Neural progenitor cell (in vitro differentiated cells): ENCODE data around the gene SLC25A4. TPM values are rescaled to one million over a fixed set of nuclear protein-coding genes. Genes with fewer than 3 reads are reported as not detected.

Experiments
- DNase-seq: peaks from one replicate; pipeline ENCODE4 v3.0.0-alpha.2; 2016; ENCODE audit warnings: low spot score
- H2AFZ ChIP-seq: fragments of 200-600 bp; sonication (generic); replicated peaks from 2 replicates; pipeline ENCODE4 v1.6.1; 2016; ENCODE audit warnings: antibody characterized with exemption
- H3F3A ChIP-seq: fragments of 200-600 bp; sonication (generic); 2 replicates; pipeline ENCODE4 v1.6.1; 2016; ENCODE audit warnings: antibody characterized with exemption, low read depth
- H3K27ac ChIP-seq: fragments of 200-600 bp; sonication (generic); 2 replicates; pipeline ENCODE4 v1.5.1; 2016; ENCODE audit warnings: mild to moderate bottlenecking
- H3K27me3 ChIP-seq: fragments of 200-600 bp; sonication (generic); 2 replicates; pipeline ENCODE4 v1.6.1; 2016; ENCODE audit warnings: mild to moderate bottlenecking, moderate library complexity
- H3K36me3 ChIP-seq: fragments of 200-600 bp; sonication (generic); 2 replicates; pipeline ENCODE4 v1.5.1; 2016
- H3K4me1 ChIP-seq: fragments of 200-600 bp; sonication (generic); 2 replicates; pipeline ENCODE4 v1.6.1; 2016; ENCODE audit warnings: mixed run types
- H3K4me2 ChIP-seq: fragments of 200-600 bp; sonication (generic); 2 replicates; pipeline ENCODE4 v1.6.1; 2016
- H3K4me3 ChIP-seq: fragments of 200-600 bp; sonication (generic); 2 replicates; pipeline ENCODE4 v1.5.1; 2016
- H3K79me2 ChIP-seq: fragments of 200-600 bp; sonication (generic); 2 replicates; pipeline ENCODE4 v1.6.1; 2016; ENCODE audit warnings: low read depth
- H3K9ac ChIP-seq: fragments of 200-600 bp; sonication (generic); 2 replicates; pipeline ENCODE4 v1.6.1; 2016
- H3K9me3 ChIP-seq: fragments of 200-600 bp; sonication (generic); 2 replicates; pipeline ENCODE4 v1.5.1; 2016; ENCODE audit warnings: low read depth
- H4K20me1 ChIP-seq: fragments of 200-600 bp; sonication (generic); 2 replicates; pipeline ENCODE4 v1.6.1; 2016; ENCODE audit warnings: low read depth
- H3K27ac Mint-ChIP-seq: 3 replicates; pipeline ENCODE4 v1.8.0; 2021; ENCODE audit warnings: mixed read lengths
- H3K27me3 Mint-ChIP-seq: 2 replicates; pipeline ENCODE4 v1.8.0; 2022; ENCODE audit warnings: low read depth, mild to moderate bottlenecking, inconsistent platforms, moderate library complexity, mixed read lengths; ENCODE audit not compliant: insufficient read depth
- H3K36me3 Mint-ChIP-seq: 3 replicates; pipeline ENCODE4 v1.8.0; 2021; ENCODE audit warnings: mixed read lengths
- H3K4me1 Mint-ChIP-seq: 3 replicates; pipeline ENCODE4 v1.8.0; 2021; ENCODE audit warnings: mixed read lengths
- H3K4me3 Mint-ChIP-seq: 3 replicates; pipeline ENCODE4 v1.8.0; 2021; ENCODE audit warnings: mild to moderate bottlenecking, moderate library complexity, mixed read lengths
- H3K9me3 Mint-ChIP-seq: 3 replicates; pipeline ENCODE4 v1.8.0; 2020; ENCODE audit warnings: mixed read lengths
- CTCF ChIP-seq: fragments of 200-600 bp; sonication (generic); IDR thresholded peaks from 2 replicates; pipeline ENCODE4 v1.5.1; 2017; ENCODE audit warnings: antibody characterized with exemption, mild to moderate bottlenecking
- EZH2 ChIP-seq: fragments of 200-600 bp; sonication (generic); IDR thresholded peaks from 2 replicates; pipeline ENCODE4 v1.6.1; 2017; ENCODE audit warnings: antibody characterized with exemption, mild to moderate bottlenecking, moderate library complexity
- EZH2phosphoT487 ChIP-seq: fragments of 200-600 bp; sonication (generic); IDR thresholded peaks from 2 replicates; pipeline ENCODE4 v1.6.1; 2017; ENCODE audit warnings: antibody characterized with exemption
- total RNA-seq: library from RNA; depleted of rRNA; stranded (reverse); fragments of >200 nt; gene quantifications from 2 replicates; pipeline ENCODE4 v1.2.3, GENCODE V29; 2015; ENCODE audit warnings: low replicate concordance

Gene SLC25A4
- total RNA-seq, 1 donor from 2014 or later: 14.7 TPM

DNA sequence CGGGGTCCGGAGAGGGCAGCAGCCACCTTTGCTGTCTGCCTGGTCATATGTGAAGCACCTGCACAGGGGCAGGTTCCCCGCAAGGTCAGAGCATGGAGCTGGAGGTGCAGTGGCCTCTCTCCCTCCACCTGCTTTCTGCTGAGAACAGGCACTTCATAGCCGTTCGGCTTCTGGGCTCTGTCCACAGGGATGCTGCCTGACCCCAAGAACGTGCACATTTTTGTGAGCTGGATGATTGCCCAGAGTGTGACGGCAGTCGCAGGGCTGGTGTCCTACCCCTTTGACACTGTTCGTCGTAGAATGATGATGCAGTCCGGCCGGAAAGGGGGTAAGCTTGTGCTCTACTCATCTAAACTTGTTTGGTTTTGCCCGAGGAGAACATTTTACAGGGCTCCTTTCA is 2.5 kb downstream of the SLC25A4 start:
- H3K4me1 ChIP-seq: peaks cover 15% of the 10 kb centered on the region
- no peak for DNase-seq
- H2AFZ ChIP-seq: no peak overlapping the region
- no peak overlapping the region for H3K4me3 ChIP-seq
- no peak for TF ChIP-seq CTCF
- no peak for TF ChIP-seq EZH2phosphoT487
- no peak for TF ChIP-seq EZH2
- peaks cover 25% of the 10 kb centered on the region for H3F3A ChIP-seq
- H3K27me3 Mint-ChIP-seq: peaks cover 4% of the 10 kb centered on the region
- no peak overlapping the region for H3K27ac Mint-ChIP-seq
- no peaks in the 10 kb centered on the region for H3K9me3 Mint-ChIP-seq
- no peak overlapping the region for H3K27ac ChIP-seq
- H3K4me1 Mint-ChIP-seq: peaks cover 19% of the 10 kb centered on the region
- peaks cover 12% of the 10 kb centered on the region for H3K36me3 Mint-ChIP-seq
- peaks cover 15% of the 10 kb centered on the region for H3K79me2 ChIP-seq
- peaks cover 7% of the 10 kb centered on the region for H3K27me3 ChIP-seq
- peaks cover 6% of the 10 kb centered on the region for H3K36me3 ChIP-seq
- no peak overlapping the region for H3K9ac ChIP-seq
- no peak overlapping the region for H3K4me2 ChIP-seq
- peak overlapping the region; percentile 75 for H3K4me3 Mint-ChIP-seq
- H4K20me1 ChIP-seq: peaks cover 29% of the 10 kb centered on the region
- H3K9me3 ChIP-seq: no peaks in the 10 kb centered on the region

GRCh38 chr4:185149392-185149791 is 6.3 kb downstream of the SLC25A4 start:
- H3K27ac ChIP-seq: no peak overlapping the region
- no peaks in the 10 kb centered on the region for H3K9me3 Mint-ChIP-seq

GRCh38 chr4:185151296-185151695 is 8.2 kb downstream of the SLC25A4 start:
- H3K27me3 Mint-ChIP-seq: no peaks in the 10 kb centered on the region
- Histone ChIP-seq H3K4me3 (no peak overlapping the region), H3K27me3 (no peaks in the 10 kb centered on the region), H3K9ac (no peak overlapping the region), H4K20me1 (peaks cover 3% of the 10 kb centered on the region), H3K4me1 (no peaks in the 10 kb centered on the region), H3K27ac (no peak overlapping the region), H3K79me2 (no peaks in the 10 kb centered on the region), H3K9me3 (no peaks in the 10 kb centered on the region), H3K36me3 (peaks cover 6% of the 10 kb centered on the region), H2AFZ (no peak overlapping the region), H3F3A (peaks cover 13% of the 10 kb centered on the region), H3K4me2 (no peak overlapping the region)
- TF ChIP-seq EZH2phosphoT487 (no peak), CTCF (no peak), EZH2 (no peak)
- no peaks in the 10 kb centered on the region for H3K9me3 Mint-ChIP-seq
- no peak for DNase-seq
- peaks cover 13% of the 10 kb centered on the region for H3K36me3 Mint-ChIP-seq
- no peak overlapping the region for H3K4me3 Mint-ChIP-seq
- no peak overlapping the region for H3K27ac Mint-ChIP-seq
- H3K4me1 Mint-ChIP-seq: no peaks in the 10 kb centered on the region

More at GRCh38 chr4:185149392-185149791, 6.3 kb downstream of the SLC25A4 start:
- peaks cover 7% of the 10 kb centered on the region for H3K4me1 ChIP-seq
- DNase-seq: no peak
- H3K9ac ChIP-seq: no peak overlapping the region
- H3K4me3 ChIP-seq: no peak overlapping the region
- Mint-ChIP-seq H3K4me3 (no peak overlapping the region), H3K27ac (peak overlapping the region; percentile 37), H3K36me3 (peaks cover 18% of the 10 kb centered on the region), H3K4me1 (peaks cover 7% of the 10 kb centered on the region), H3K27me3 (no peaks in the 10 kb centered on the region)
- H3K4me2 ChIP-seq: no peak overlapping the region
- peaks cover 20% of the 10 kb centered on the region for H4K20me1 ChIP-seq
- peaks cover 13% of the 10 kb centered on the region for H3F3A ChIP-seq
- H3K36me3 ChIP-seq: peaks cover 6% of the 10 kb centered on the region
- no peaks in the 10 kb centered on the region for H3K9me3 ChIP-seq
- H2AFZ ChIP-seq: no peak overlapping the region
- H3K27me3 ChIP-seq: no peaks in the 10 kb centered on the region
- peaks cover 6% of the 10 kb centered on the region for H3K79me2 ChIP-seq
- no peak for TF ChIP-seq EZH2phosphoT487
- TF ChIP-seq CTCF: no peak
- no peak for TF ChIP-seq EZH2
